Measurements from ENCODE around the gene SERGEF. TPM values are rescaled to one million over a fixed set of nuclear protein-coding genes. Genes with fewer than 3 reads are reported as not detected.

SERGEF gene
- total RNA-seq, 4 donors from 2014 or later = 32.0 to 50.2 (median 37.6) TPM

GRCh38 chr11:17914957-17915356, 97.9 kb downstream of the SERGEF start:
- DNase-seq (ENCODE audit: extremely low spot score) = no peak
- Histone ChIP-seq H3K27ac (replicated peaks in 1 of 4) (no peak overlapping the region), H3K27me3 (no peaks in the 10 kb centered on the region), H3K9me3 (no peaks in the 10 kb centered on the region), H3K4me3 (no peak overlapping the region), H3K36me3 (peaks cover 0 to 16% (median 7%) of the 10 kb centered on the region in 4 donors), H3K4me1 (no peaks in the 10 kb centered on the region)
- TF ChIP-seq EP300 (IDR thresholded peaks at IDR 0.05) (no peak), CTCF (IDR thresholded peaks at IDR 0.05) (no peak), POLR2A (IDR thresholded peaks at IDR 0.05; ENCODE audit: low read depth) (no peak), POLR2AphosphoS5 (IDR thresholded peaks at IDR 0.05) (no peak)
- intact Hi-C loops (cut with DNase I) = no loop called here
- WGBS = 95% methylated on average over 4 of the region's 4 CpGs

DNA sequence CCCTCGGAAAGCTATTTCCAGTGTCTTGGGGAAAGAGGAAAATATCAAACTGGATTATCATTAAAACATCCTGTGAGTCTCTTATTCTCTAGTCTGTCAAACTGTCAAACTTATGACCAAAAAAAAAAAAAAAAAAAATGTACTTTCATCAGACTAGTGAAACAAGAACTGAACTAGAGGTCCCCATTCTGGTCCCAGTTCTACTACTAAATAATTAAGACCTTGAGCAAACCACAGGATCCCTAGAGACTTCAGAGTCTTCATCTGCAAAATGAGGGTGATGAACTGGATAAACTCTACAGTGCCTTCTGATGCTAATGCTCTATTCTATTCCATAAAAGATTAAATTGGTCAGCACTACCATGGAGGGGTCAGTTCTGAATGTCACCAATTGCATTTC, 105.8 kb downstream of the SERGEF start:
- TF ChIP-seq POLR2A (IDR thresholded peaks at IDR 0.05; ENCODE audit: low read depth) (no peak), CTCF (IDR thresholded peaks at IDR 0.05) (no peak), POLR2AphosphoS5 (IDR thresholded peaks at IDR 0.05) (no peak), EP300 (IDR thresholded peaks at IDR 0.05) (no peak)
- intact Hi-C loops (cut with DNase I) = no loop called here
- H3K27ac ChIP-seq (replicated peaks in 1 of 4) = no peak overlapping the region
- no peaks in the 10 kb centered on the region for H3K9me3 ChIP-seq
- DNase-seq (ENCODE audit: extremely low spot score) = no peak
- no peak overlapping the region for H3K4me3 ChIP-seq
- no peaks in the 10 kb centered on the region for H3K27me3 ChIP-seq
- H3K4me1 ChIP-seq = no peaks in the 10 kb centered on the region
- H3K36me3 ChIP-seq = peaks cover 0 to 9% (median 0%) of the 10 kb centered on the region in 4 donors
- 100% methylated on average over 1 of the region's 1 CpG for WGBS

DNA sequence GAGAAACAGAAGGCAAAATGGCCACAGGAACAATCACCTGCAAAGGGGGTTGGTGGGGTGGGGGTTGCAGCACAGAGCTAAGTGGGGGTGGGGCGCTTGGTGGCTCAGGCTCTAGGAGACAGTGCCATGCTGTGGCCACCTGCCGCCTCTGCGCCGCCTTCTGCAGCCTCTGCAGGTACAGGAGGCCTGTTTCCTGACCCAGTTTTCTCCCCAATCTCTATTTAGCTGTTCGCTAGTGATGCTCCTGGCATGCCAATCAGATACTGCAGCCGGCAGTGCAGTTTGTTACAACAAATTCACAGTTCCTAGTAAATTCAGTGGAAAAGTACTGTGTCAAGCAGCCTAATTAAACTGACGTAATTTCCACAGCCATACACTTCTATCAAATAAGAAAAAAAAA, 106.4 kb downstream of the SERGEF start:
- H3K27ac ChIP-seq (replicated peaks in 1 of 4) = no peak overlapping the region
- DNase-seq (ENCODE audit: extremely low spot score) = no peak
- H3K9me3 ChIP-seq = no peaks in the 10 kb centered on the region
- H3K4me3 ChIP-seq = no peak overlapping the region
- intact Hi-C loops (cut with DNase I) = no loop called here
- TF ChIP-seq CTCF (IDR thresholded peaks at IDR 0.05) (no peak), POLR2AphosphoS5 (IDR thresholded peaks at IDR 0.05) (no peak), EP300 (IDR thresholded peaks at IDR 0.05) (no peak), POLR2A (IDR thresholded peaks at IDR 0.05; ENCODE audit: low read depth) (no peak)
- no peaks in the 10 kb centered on the region for H3K27me3 ChIP-seq
- 96% methylated on average over 7 of the region's 7 CpGs for WGBS
- peaks cover 0 to 9% (median 0%) of the 10 kb centered on the region in 4 donors for H3K36me3 ChIP-seq
- H3K4me1 ChIP-seq = no peaks in the 10 kb centered on the region

DNA sequence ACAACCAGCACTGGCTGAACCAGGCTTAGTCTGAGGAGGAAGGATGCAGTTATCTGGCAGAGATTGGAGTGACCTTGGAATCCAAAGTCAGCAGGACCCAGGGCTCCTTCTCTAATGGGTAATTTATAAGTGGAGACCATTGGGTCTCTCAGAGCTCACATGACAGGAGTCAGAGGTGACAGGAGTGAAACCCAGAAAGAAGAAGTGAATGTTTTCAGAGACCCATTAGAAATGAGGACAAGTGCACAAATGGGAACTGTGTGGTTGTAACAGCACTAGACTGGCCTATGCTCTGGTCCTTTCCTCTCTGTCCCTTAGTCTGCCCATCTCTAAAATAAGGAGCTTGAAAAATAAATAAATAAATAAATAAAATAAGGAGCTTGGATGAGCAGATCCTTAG, 107.4 kb downstream of the SERGEF start:
- intact Hi-C loops (cut with DNase I) = no loop called here
- no peak overlapping the region for H3K27ac ChIP-seq (replicated peaks in 1 of 4)
- H3K9me3 ChIP-seq = no peaks in the 10 kb centered on the region
- no peak overlapping the region for H3K4me3 ChIP-seq
- DNase-seq (ENCODE audit: extremely low spot score) = no peak
- peaks cover 0 to 9% (median 0%) of the 10 kb centered on the region in 4 donors for H3K36me3 ChIP-seq
- H3K4me1 ChIP-seq = no peaks in the 10 kb centered on the region
- H3K27me3 ChIP-seq = no peaks in the 10 kb centered on the region
- TF ChIP-seq CTCF (IDR thresholded peaks at IDR 0.05) (no peak), EP300 (IDR thresholded peaks at IDR 0.05) (no peak), POLR2A (IDR thresholded peaks at IDR 0.05; ENCODE audit: low read depth) (no peak), POLR2AphosphoS5 (IDR thresholded peaks at IDR 0.05) (no peak)

DNA sequence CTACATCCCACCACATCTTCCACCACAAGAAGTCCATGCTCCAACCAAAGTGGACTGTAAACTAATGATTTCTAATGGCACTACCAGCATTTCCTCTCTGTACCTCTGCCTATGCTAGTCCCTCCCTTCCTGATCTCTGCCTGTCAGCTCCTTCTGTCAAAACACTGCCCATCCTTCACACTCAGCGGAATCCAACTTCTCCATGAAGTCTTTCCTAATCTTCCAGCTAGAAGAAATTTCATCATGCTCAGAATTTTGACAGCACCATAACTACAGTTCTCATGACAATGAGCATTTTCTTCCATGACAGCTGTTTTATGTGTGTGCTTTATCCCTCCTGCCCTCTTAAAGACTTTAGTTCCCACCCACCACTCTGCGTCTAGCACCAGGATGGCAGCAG, 111.4 kb downstream of the SERGEF start:
- Histone ChIP-seq H3K4me3 (no peak overlapping the region), H3K27me3 (no peaks in the 10 kb centered on the region), H3K9me3 (no peaks in the 10 kb centered on the region), H3K4me1 (no peaks in the 10 kb centered on the region), H3K27ac (replicated peaks in 1 of 4) (no peak overlapping the region), H3K36me3 (no peaks in the 10 kb centered on the region)
- WGBS = 96% methylated on average over 2 of the region's 2 CpGs
- intact Hi-C loops (cut with DNase I) = no loop called here
- DNase-seq (ENCODE audit: extremely low spot score) = no peak
- TF ChIP-seq POLR2A (IDR thresholded peaks at IDR 0.05; ENCODE audit: low read depth) (no peak), POLR2AphosphoS5 (IDR thresholded peaks at IDR 0.05) (no peak), CTCF (IDR thresholded peaks at IDR 0.05) (no peak), EP300 (IDR thresholded peaks at IDR 0.05) (no peak)

Data from esophagus muscularis mucosa (tissue), 4 donors.